NK-92 treated with Interleukin-12 subunit alpha and Interleukin-12 subunit beta, amount 100 ng/mL, for 24 hours (cell line): ENCODE data around the gene TANK.
"Not testable (repeated sequence)": the region's sequence is repeated elsewhere in the genome, so short reads cannot be mapped to it uniquely, and the experiment has no call there.

Source experiments
- DNase-seq: peaks from one replicate; lab custom pipeline; 2025; lab: John Stamatoyannopoulos, UW

Gene TANK

GRCh38 chr2:161273038-161273760 lies 113.0 kb downstream of the TANK start:
- no peak for DNase-seq

- DNase-seq, result not testable (repeated sequence)
These were observed 118.5 kb downstream of the TANK start for GRCh38 chr2:161278564-161279229.

- DNase-seq, result not testable (repeated sequence)
These were observed 119.1 kb downstream of the TANK start for GRCh38 chr2:161279230-161279815.

- DNase-seq, result not testable (repeated sequence)
These were observed 120.7 kb downstream of the TANK start for GRCh38 chr2:161280906-161281323.

GRCh38 chr2:161281615-161282310 lies 121.5 kb downstream of the TANK start:
- DNase-seq, result not testable (repeated sequence)

GRCh38 chr2:161282311-161282644 lies 122.0 kb downstream of the TANK start:
- not testable (repeated sequence) for DNase-seq

- DNase-seq, result no peak
These were observed 123.7 kb downstream of the TANK start for GRCh38 chr2:161283926-161284325.
